ENCODE data around the gene SVBP.
"Not testable (repeated sequence)": the region's sequence is repeated elsewhere in the genome, so short reads cannot be mapped to it uniquely, and the experiment has no call there.

Gene SVBP

DNA sequence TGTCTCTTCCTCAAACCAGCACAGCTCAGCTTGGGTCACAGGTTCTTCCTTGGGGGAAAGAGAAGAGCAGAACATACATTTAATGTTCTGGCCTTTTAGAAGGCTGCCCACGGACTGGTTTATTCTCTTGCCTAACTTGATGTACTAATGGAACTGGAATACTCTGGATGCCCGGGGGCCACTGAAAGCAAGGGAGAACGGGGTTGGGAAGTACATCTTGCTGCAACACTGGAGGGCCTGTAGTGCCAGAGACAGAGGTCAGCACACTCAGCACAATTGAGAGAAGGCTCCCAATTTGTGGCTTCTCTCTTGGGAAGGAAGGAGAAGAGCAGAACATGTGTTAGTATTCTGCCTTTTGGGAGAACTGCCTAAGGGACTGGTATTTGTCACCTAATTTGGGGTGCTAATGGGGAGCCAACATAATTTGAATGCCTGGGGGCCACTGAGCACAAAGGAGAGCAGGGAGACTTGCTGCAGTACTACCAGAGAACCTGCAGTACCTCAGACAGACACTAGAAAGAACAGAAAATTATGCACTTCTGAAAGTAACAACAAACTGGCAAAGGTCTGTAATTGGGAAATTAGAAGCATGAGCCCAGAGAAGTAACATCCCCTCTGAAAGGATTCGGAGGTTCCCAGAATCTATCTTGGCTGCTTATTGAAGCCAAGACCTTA, 43.3 kb upstream of the SVBP start:
- H3K27me3 ChIP-seq (replicated peaks; ENCODE audit: insufficient read depth, low read length), result no peaks in the 10 kb centered on the region
- no peak overlapping the region for H2AFZ ChIP-seq (ENCODE audit: low read length)
- no peaks in the 10 kb centered on the region for H3K9me2 ChIP-seq (replicated peaks; ENCODE audit: insufficient read depth, low read length)
- H3K9ac ChIP-seq (ENCODE audit: low read length), result no peak overlapping the region
- DNase-seq, result no peak
- H3K9me3 ChIP-seq (replicated peaks; ENCODE audit: insufficient read depth, low read length), result no peaks in the 10 kb centered on the region
- H4K20me1 ChIP-seq (ENCODE audit: insufficient read depth, low read length), result no peaks in the 10 kb centered on the region
- H3K36me3 ChIP-seq (replicated peaks; ENCODE audit: insufficient read depth, low read length), result no peaks in the 10 kb centered on the region
- no peaks in the 10 kb centered on the region for H3K4me1 ChIP-seq (ENCODE audit: low read length)
- no peaks in the 10 kb centered on the region for H3K79me2 ChIP-seq (ENCODE audit: low read length)
- no peak overlapping the region for H3K27ac ChIP-seq (ENCODE audit: low read length)
- no peak overlapping the region for H3K4me3 ChIP-seq (ENCODE audit: low read length)
- no peak overlapping the region for H3K4me2 ChIP-seq (ENCODE audit: low read depth, low read length)
- no peaks in the 10 kb centered on the region for H3F3A ChIP-seq (ENCODE audit: insufficient read depth, low read length)
- TF ChIP-seq EZH2 (optimal IDR thresholded peaks at IDR 0.05; ENCODE audit: low read depth, low read length), result no peak
- TF ChIP-seq EZH2phosphoT487 (IDR thresholded peaks at IDR 0.05; ENCODE audit: low read length), result no peak

DNA sequence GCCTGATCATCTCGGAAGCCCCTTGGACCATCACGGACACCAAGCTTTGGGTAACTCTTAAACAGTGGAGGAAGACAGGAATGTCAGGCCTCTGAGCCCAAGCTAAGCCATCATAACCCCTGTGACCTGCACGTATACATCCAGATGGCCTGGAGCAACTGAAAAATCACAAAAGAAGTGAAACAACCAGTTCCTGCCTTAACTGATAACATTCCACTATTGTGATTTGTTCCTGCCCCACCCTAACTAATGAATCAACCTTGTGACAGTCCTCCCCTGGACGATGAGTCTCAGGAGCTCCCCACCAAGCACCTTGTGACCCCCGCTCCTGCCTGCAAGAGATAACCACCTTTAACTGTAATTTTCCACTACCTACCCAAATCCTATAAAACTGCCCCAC, 42.2 kb upstream of the SVBP start:
- H3K9me2 ChIP-seq (replicated peaks; ENCODE audit: insufficient read depth, low read length); H3K4me3 ChIP-seq (ENCODE audit: low read length); H3K36me3 ChIP-seq (replicated peaks; ENCODE audit: insufficient read depth, low read length); H3K9me3 ChIP-seq (replicated peaks; ENCODE audit: insufficient read depth, low read length); H3K27me3 ChIP-seq (replicated peaks; ENCODE audit: insufficient read depth, low read length); H2AFZ ChIP-seq (ENCODE audit: low read length); H3K79me2 ChIP-seq (ENCODE audit: low read length); H3K4me2 ChIP-seq (ENCODE audit: low read depth, low read length); H4K20me1 ChIP-seq (ENCODE audit: insufficient read depth, low read length); DNase-seq; H3K27ac ChIP-seq (ENCODE audit: low read length); H3F3A ChIP-seq (ENCODE audit: insufficient read depth, low read length); H3K4me1 ChIP-seq (ENCODE audit: low read length); H3K9ac ChIP-seq (ENCODE audit: low read length): not testable (repeated sequence)

DNA sequence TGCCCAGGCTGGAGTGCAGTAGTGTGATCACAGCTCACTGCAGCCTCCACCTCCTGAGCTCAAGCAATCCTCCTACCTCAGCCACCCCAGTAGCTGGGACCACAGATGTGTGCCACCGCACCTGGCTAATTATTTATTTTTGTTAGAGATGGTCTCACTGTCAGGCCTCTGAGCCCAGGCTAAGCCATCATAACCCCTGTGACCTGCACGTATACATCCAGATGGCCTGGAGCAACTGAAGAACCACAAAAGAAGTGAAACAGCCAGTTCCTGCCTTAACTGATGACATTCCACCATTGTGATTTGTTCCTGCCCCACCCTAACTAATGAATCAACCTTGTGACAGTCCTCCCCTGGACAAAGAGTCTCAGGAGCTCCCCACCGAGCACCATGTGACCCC, 39.4 kb upstream of the SVBP start:
- H3K4me2 ChIP-seq (ENCODE audit: low read depth, low read length); H3F3A ChIP-seq (ENCODE audit: insufficient read depth, low read length); H3K9me2 ChIP-seq (replicated peaks; ENCODE audit: insufficient read depth, low read length); H3K9me3 ChIP-seq (replicated peaks; ENCODE audit: insufficient read depth, low read length); H3K79me2 ChIP-seq (ENCODE audit: low read length); DNase-seq; H3K27ac ChIP-seq (ENCODE audit: low read length); H3K27me3 ChIP-seq (replicated peaks; ENCODE audit: insufficient read depth, low read length); H3K36me3 ChIP-seq (replicated peaks; ENCODE audit: insufficient read depth, low read length); H3K9ac ChIP-seq (ENCODE audit: low read length); H3K4me1 ChIP-seq (ENCODE audit: low read length); H4K20me1 ChIP-seq (ENCODE audit: insufficient read depth, low read length); H2AFZ ChIP-seq (ENCODE audit: low read length); H3K4me3 ChIP-seq (ENCODE audit: low read length): not testable (repeated sequence)

DNA sequence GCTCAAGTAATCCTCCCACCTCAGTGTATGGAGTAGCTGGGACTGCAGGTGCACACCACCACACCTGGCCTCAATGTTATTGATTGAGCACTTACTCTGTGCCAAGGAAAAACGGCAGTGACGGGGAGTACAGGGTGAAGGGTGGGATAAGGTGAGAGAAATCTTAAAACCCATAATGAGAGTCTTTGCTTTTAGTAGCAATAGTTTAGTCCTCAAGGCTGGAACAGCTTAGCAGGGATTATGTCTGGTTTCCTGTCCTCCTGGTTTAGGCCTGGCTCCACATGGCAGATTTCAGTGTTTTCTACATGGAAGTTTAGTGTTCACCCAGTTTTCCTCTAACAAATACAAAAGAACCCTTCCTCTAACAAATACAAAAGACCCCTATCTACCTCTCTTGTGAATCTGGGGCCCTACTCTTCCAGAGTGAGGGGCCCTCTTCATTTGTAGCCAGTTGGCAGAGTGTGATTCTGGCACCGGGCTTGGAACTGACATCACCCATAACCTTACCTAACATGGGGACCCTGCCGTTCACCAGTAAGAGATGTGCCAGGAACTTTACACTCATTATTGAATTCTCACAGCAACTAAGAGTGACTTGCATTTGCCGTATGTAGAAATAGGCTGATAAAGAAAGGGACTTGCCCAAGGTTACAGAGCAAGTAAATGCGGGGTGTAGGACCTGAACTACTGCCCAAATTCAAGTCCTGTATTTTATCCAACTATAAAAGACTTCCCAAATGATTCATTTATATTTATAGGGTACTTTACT, 36.1 kb upstream of the SVBP start:
- no peak for DNase-seq
- Histone ChIP-seq H3K4me2 (ENCODE audit: low read depth, low read length) (no peak overlapping the region), H3K27me3 (replicated peaks; ENCODE audit: insufficient read depth, low read length) (no peaks in the 10 kb centered on the region), H2AFZ (ENCODE audit: low read length) (no peak overlapping the region), H3K9me2 (replicated peaks; ENCODE audit: insufficient read depth, low read length) (no peaks in the 10 kb centered on the region), H3K36me3 (replicated peaks; ENCODE audit: insufficient read depth, low read length) (no peaks in the 10 kb centered on the region), H3K4me3 (ENCODE audit: low read length) (no peak overlapping the region), H3K9me3 (replicated peaks; ENCODE audit: insufficient read depth, low read length) (no peaks in the 10 kb centered on the region), H4K20me1 (ENCODE audit: insufficient read depth, low read length) (no peaks in the 10 kb centered on the region), H3K27ac (ENCODE audit: low read length) (no peak overlapping the region), H3K79me2 (ENCODE audit: low read length) (no peaks in the 10 kb centered on the region), H3K9ac (ENCODE audit: low read length) (no peak overlapping the region), H3F3A (ENCODE audit: insufficient read depth, low read length) (no peaks in the 10 kb centered on the region), H3K4me1 (ENCODE audit: low read length) (no peaks in the 10 kb centered on the region)
- TF ChIP-seq EZH2 (optimal IDR thresholded peaks at IDR 0.05; ENCODE audit: low read depth, low read length), result no peak
- TF ChIP-seq, protein P1, sequence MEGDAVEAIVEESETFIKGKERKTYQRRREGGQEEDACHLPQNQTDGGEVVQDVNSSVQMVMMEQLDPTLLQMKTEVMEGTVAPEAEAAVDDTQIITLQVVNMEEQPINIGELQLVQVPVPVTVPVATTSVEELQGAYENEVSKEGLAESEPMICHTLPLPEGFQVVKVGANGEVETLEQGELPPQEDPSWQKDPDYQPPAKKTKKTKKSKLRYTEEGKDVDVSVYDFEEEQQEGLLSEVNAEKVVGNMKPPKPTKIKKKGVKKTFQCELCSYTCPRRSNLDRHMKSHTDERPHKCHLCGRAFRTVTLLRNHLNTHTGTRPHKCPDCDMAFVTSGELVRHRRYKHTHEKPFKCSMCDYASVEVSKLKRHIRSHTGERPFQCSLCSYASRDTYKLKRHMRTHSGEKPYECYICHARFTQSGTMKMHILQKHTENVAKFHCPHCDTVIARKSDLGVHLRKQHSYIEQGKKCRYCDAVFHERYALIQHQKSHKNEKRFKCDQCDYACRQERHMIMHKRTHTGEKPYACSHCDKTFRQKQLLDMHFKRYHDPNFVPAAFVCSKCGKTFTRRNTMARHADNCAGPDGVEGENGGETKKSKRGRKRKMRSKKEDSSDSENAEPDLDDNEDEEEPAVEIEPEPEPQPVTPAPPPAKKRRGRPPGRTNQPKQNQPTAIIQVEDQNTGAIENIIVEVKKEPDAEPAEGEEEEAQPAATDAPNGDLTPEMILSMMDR (IDR thresholded peaks at IDR 0.05; ENCODE audit: low read length), result no peak
- no peak for TF ChIP-seq EZH2phosphoT487 (IDR thresholded peaks at IDR 0.05; ENCODE audit: low read length)

All from MM.1S (cell line).